CD4-positive, alpha-beta T cell treated with Interleukin-6 at 100 ng/mL for 8 hours (primary cell): ENCODE data around the gene ANKRD53.
A peak's percentile ranks its signal among the peaks of the same experiment; 100 is the strongest.
"Not testable (repeated sequence)": the region's sequence is repeated elsewhere in the genome, so short reads cannot be mapped to it uniquely, and the experiment has no call there.

Experiments
- DNase-seq: peaks from one replicate; pipeline ENCODE4 v3.0.0-alpha.2; 2020; ENCODE audit warnings: mixed read lengths, low spot score

Gene ANKRD53

GRCh38 chr2:71011786-71012185 is 33.4 kb downstream of the ANKRD53 start:
- not testable (repeated sequence) for DNase-seq

- no peak for DNase-seq
These were observed 40.2 kb downstream of the ANKRD53 start for GRCh38 chr2:71018625-71019024.

GRCh38 chr2:71019989-71020388 is 41.6 kb downstream of the ANKRD53 start:
- not testable (repeated sequence) for DNase-seq

- DNase-seq, result not testable (repeated sequence)
These were observed 43.0 kb downstream of the ANKRD53 start for GRCh38 chr2:71021394-71021793.

DNA sequence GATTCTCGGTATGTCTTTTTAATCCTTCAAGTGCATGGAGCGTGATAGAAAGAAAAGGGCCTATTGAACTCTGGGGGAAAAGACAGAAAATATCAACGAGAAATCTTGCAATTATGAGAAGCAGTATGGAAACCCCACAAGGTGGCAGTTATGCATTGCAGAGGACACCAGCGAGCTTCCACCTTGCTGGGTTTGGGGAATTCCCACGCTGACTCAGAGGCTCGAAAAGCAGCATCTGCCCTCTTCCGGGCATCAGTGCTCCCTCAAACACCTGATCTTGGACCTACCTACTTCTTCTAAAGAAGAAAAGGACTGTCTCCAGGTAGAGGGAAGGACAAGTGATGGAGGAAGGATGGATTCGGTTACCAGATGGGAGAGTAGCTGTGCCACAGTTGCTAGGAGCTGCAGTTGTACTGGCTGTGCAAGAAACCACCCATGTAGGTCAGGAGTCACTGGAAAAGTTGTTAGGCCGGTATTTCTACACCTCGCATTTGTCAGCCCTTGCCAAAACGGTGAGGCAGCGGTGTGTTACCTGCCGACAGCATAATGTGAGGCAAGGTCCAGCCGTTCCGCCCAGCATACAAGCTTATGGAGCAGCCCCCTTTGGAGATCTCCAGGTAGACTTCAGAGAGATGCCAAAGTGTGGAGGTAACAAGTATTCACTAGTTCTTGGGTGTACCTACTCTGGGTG is 45.3 kb downstream of the ANKRD53 start:
- DNase-seq, result peak; percentile 53
